CD14-positive monocyte (primary cell): ENCODE results near the gene RRP8. TPM values are rescaled to one million over a fixed set of nuclear protein-coding genes. Genes with fewer than 3 reads are reported as not detected.

Source experiments
- DNase-seq, 3 donors: peaks; one replicate each; pipeline ENCODE4 v3.0.0-alpha.2; 2011 to 2022
- H2AFZ ChIP-seq: 2 replicates; pipeline ENCODE4 v1.6.0; 2012; ENCODE audit warnings: mild to moderate bottlenecking, low read depth, low read length, inconsistent platforms; ENCODE audit not compliant: insufficient read depth, poor library complexity, severe bottlenecking
- H3K27ac ChIP-seq, 2 donors: 1 replicate in 1 of 2; 2 replicates in 1 of 2; pipeline ENCODE4 v1.5.1; 2012 to 2013; ENCODE audit warnings: low read length in 2 of 2, control low read depth in 1 of 2, inconsistent platforms in 1 of 2, low read depth in 1 of 2, mild to moderate bottlenecking in 1 of 2
- H3K27me3 ChIP-seq, 2 donors: one replicate each; pipeline versions ENCODE4 v1.6.0 to v1.6.1; 2011 to 2013; ENCODE audit warnings: low read length in 2 of 2; ENCODE audit not compliant: control insufficient read depth in 2 of 2, insufficient read depth in 2 of 2
- H3K36me3 ChIP-seq, 2 donors: replicated peaks in 1 of 2; 1 replicate in 1 of 2; 2 replicates in 1 of 2; pipeline versions ENCODE4 v1.5.1 to v1.6.1; 2012 to 2013; ENCODE audit warnings: low read length in 2 of 2, control low read depth in 1 of 2, inconsistent platforms in 1 of 2, mild to moderate bottlenecking in 1 of 2; ENCODE audit not compliant: insufficient read depth in 2 of 2, control insufficient read depth in 1 of 2
- H3K4me1 ChIP-seq, 2 donors: 1 replicate in 1 of 2; 2 replicates in 1 of 2; pipeline versions ENCODE4 v1.5.1 to v1.6.1; 2012 to 2013; ENCODE audit warnings: low read length in 2 of 2, control low read depth in 1 of 2, inconsistent platforms in 1 of 2, mild to moderate bottlenecking in 1 of 2, moderate library complexity in 1 of 2; ENCODE audit not compliant: insufficient read depth in 2 of 2, control insufficient read depth in 1 of 2
- H3K4me2 ChIP-seq: replicated peaks from 2 replicates; pipeline ENCODE3; 2012; ENCODE audit warnings: low read length, moderate library complexity, mild to moderate bottlenecking; ENCODE audit not compliant: poor library complexity, severe bottlenecking; ENCODE audit errors: extremely low read depth
- H3K4me3 ChIP-seq, 3 experiments: fragments of 200-600 bp in 1 of 3; sonication (generic) in 1 of 3; replicated peaks in 1 of 3; 1 replicate in 2 of 3; 2 replicates in 1 of 3; pipeline ENCODE4 v1.5.1; 2011 to 2013; ENCODE audit warnings: low read length in 3 of 3, mild to moderate bottlenecking in 3 of 3, control low read depth in 2 of 3, low read depth in 2 of 3, inconsistent platforms in 1 of 3, moderate library complexity in 1 of 3
- H3K79me2 ChIP-seq: 2 replicates; pipeline ENCODE4 v1.6.0; 2012; ENCODE audit warnings: mild to moderate bottlenecking, control low read depth, inconsistent platforms, low read length, moderate library complexity; ENCODE audit not compliant: insufficient read depth
- H3K9ac ChIP-seq: 2 replicates; pipeline ENCODE4 v1.6.0; 2017; ENCODE audit warnings: low read length, mild to moderate bottlenecking; ENCODE audit not compliant: insufficient read depth, poor library complexity, severe bottlenecking
- H3K9me3 ChIP-seq, 2 donors: replicated peaks in 1 of 2; 1 replicate in 1 of 2; 2 replicates in 1 of 2; pipeline versions ENCODE4 v1.5.1 to v1.6.1; 2012 to 2013; ENCODE audit warnings: low read length in 2 of 2, control low read depth in 1 of 2; ENCODE audit not compliant: control insufficient read depth in 1 of 2, insufficient read depth in 1 of 2
- H4K20me1 ChIP-seq: 2 replicates; pipeline ENCODE4 v1.6.0; 2012; ENCODE audit warnings: mild to moderate bottlenecking, low read length, control low read depth, moderate library complexity; ENCODE audit not compliant: insufficient read depth
- H3K27ac Mint-ChIP-seq, 7 donors: one replicate each; pipeline ENCODE4 v1.8.0; 2020; ENCODE audit warnings: mild to moderate bottlenecking in 7 of 7, mixed read lengths in 7 of 7, moderate library complexity in 6 of 7, inconsistent platforms in 2 of 7
- H3K27me3 Mint-ChIP-seq, 3 donors: one replicate each; pipeline ENCODE4 v1.8.0; 2021 to 2022; ENCODE audit warnings: low read depth in 3 of 3, mild to moderate bottlenecking in 3 of 3, mixed read lengths in 3 of 3, moderate library complexity in 3 of 3, inconsistent platforms in 1 of 3
- H3K36me3 Mint-ChIP-seq, 2 donors: one replicate each; pipeline ENCODE4 v1.8.0; 2020; ENCODE audit warnings: mixed read lengths in 2 of 2, inconsistent platforms in 1 of 2, mild to moderate bottlenecking in 1 of 2
- H3K4me1 Mint-ChIP-seq: one replicate; pipeline ENCODE4 v1.8.0; 2020; ENCODE audit warnings: mild to moderate bottlenecking, mixed read lengths
- H3K4me3 Mint-ChIP-seq, 2 donors: one replicate each; pipeline ENCODE4 v1.8.0; 2020; ENCODE audit warnings: mild to moderate bottlenecking in 2 of 2, mixed read lengths in 2 of 2, moderate library complexity in 1 of 2
- H3K9me3 Mint-ChIP-seq, 7 donors: one replicate each; pipeline ENCODE4 v1.8.0; 2020 to 2022; ENCODE audit warnings: mixed read lengths in 7 of 7, mild to moderate bottlenecking in 6 of 7, moderate library complexity in 6 of 7, inconsistent platforms in 2 of 7
- WGBS: methylation state at CpG from one replicate; pipeline ENCODE4 v1.1.5; 2013; ENCODE audit warnings: missing lambda C conversion rate; ENCODE audit not compliant: insufficient coverage; 5-methylcytosine and 5-hydroxymethylcytosine counted together
- intact Hi-C, 2 donors: fragments of 100-400 bp; cut with micrococcal nuclease; formaldehyde crosslinking; loops; one replicate each; pipeline versions ENCODE4 v1.15.0 to v1.15.1; 2023
- polyA plus RNA-seq, 3 donors: library from polyadenylated mRNA; depleted of rRNA in 1 of 3; unstranded in 2 of 3; stranded (reverse) in 1 of 3; fragments of 300-500 nt in 2 of 3; fragments of >200 nt in 1 of 3; fragmentation: Illumina TruSeq in 2 of 3; gene quantifications; 1 replicate in 2 of 3; 2 replicates in 1 of 3; pipeline ENCODE4 v1.2.3, GENCODE V29; 2012 to 2021
- TF ChIP-seq, protein P1 (sequence below): fragments of 200-600 bp; IDR thresholded peaks from one replicate; pipeline ENCODE4 v1.8.0; 2022; ENCODE audit warnings: antibody characterized with exemption, mild to moderate bottlenecking

The RRP8 gene
- polyA plus RNA-seq, 3 donors = 7.2 to 14.1 (median 11.9) TPM

- Mint-ChIP-seq H3K9me3 (peaks cover 0 to 1% (median 0%) of the 10 kb centered on the region in 7 donors), H3K27ac (no peak overlapping the region), H3K4me3 (no peak overlapping the region), H3K27me3 (no peaks in the 10 kb centered on the region), H3K36me3 (peaks cover 39 to 60% of the 10 kb centered on the region in 2 donors), H3K4me1 (peaks cover 5% of the 10 kb centered on the region)
- H4K20me1 ChIP-seq = peaks cover 65% of the 10 kb centered on the region
- peak overlapping the region; percentile 89 for H3K4me2 ChIP-seq
- peak in 2 of 3 donors; percentile 26 to 38 for DNase-seq
- TF ChIP-seq, protein P1, sequence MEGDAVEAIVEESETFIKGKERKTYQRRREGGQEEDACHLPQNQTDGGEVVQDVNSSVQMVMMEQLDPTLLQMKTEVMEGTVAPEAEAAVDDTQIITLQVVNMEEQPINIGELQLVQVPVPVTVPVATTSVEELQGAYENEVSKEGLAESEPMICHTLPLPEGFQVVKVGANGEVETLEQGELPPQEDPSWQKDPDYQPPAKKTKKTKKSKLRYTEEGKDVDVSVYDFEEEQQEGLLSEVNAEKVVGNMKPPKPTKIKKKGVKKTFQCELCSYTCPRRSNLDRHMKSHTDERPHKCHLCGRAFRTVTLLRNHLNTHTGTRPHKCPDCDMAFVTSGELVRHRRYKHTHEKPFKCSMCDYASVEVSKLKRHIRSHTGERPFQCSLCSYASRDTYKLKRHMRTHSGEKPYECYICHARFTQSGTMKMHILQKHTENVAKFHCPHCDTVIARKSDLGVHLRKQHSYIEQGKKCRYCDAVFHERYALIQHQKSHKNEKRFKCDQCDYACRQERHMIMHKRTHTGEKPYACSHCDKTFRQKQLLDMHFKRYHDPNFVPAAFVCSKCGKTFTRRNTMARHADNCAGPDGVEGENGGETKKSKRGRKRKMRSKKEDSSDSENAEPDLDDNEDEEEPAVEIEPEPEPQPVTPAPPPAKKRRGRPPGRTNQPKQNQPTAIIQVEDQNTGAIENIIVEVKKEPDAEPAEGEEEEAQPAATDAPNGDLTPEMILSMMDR = no peak
- peaks cover 43 to 45% of the 10 kb centered on the region in 2 donors for H3K36me3 ChIP-seq
- H3K4me1 ChIP-seq = peaks cover 53 to 59% of the 10 kb centered on the region in 2 donors
- peaks cover 97% of the 10 kb centered on the region for H3K79me2 ChIP-seq
- peak overlapping the region; percentile 80 for H3K9ac ChIP-seq
- peak overlapping the region; percentile 74 to 90 for H3K27ac ChIP-seq
- peak overlapping the region; percentile 89 for H2AFZ ChIP-seq
- H3K9me3 ChIP-seq = no peaks in the 10 kb centered on the region
- intact Hi-C loops = loop anchor here (5.0 to 10.0 kb wide), 5 partner anchors 33 to 119 kb away; partner anchors contain the start of genes MRPL17 (in 2 of the 2), ARFIP2 (in 1 of the 2) and TIMM10B (in 1 of the 2)
- under 1% methylated on average over 17 of the region's 20 CpGs for WGBS
- H3K27me3 ChIP-seq = no peaks in the 10 kb centered on the region
- peak overlapping the region; percentile 70 to 96 (median 93) for H3K4me3 ChIP-seq
Measured at GRCh38 chr11:6604081-6604626, 738 bp upstream of the RRP8 start.

GRCh38 chr11:6602096-6602940 lies 1.1 kb downstream of the RRP8 start:
- Histone ChIP-seq H3K4me2 (peak overlapping the region; percentile 89), H3K9ac (peak overlapping the region; percentile 80), H3K9me3 (no peaks in the 10 kb centered on the region), H3K36me3 (peaks cover 38 to 45% of the 10 kb centered on the region in 2 donors), H4K20me1 (peaks cover 51% of the 10 kb centered on the region), H3K4me1 (peaks cover 47 to 51% of the 10 kb centered on the region in 2 donors), H3K27ac (peak overlapping the region in 1 of 2 donors; percentile 90), H2AFZ (peak overlapping the region; percentile 89), H3K27me3 (no peaks in the 10 kb centered on the region), H3K4me3 (peak overlapping the region; percentile 70 to 96 (median 93)), H3K79me2 (peaks cover 90% of the 10 kb centered on the region)
- peak overlapping the region in 6 of 7 donors; percentile 63 to 78 (median 76) for H3K27ac Mint-ChIP-seq
- TF ChIP-seq, protein P1 = no peak
- intact Hi-C loops = loop anchor here (2.0 to 10.0 kb wide), 6 partner anchors 16 to 118 kb away; partner anchors contain the start of genes MRPL17 (in 2 of the 2), ARFIP2 (in 1 of the 2), TIMM10B (in 1 of the 2) and TPP1 (in 1 of the 2)
- H3K27me3 Mint-ChIP-seq = peaks cover 0 to 2% (median 0%) of the 10 kb centered on the region in 3 donors
- H3K4me1 Mint-ChIP-seq = peaks cover 2% of the 10 kb centered on the region
- peak in 1 of 3 donors; percentile 1 for DNase-seq
- peaks cover 0 to 1% (median 0%) of the 10 kb centered on the region in 7 donors for H3K9me3 Mint-ChIP-seq
- no peak overlapping the region for H3K4me3 Mint-ChIP-seq
- peaks cover 38 to 60% of the 10 kb centered on the region in 2 donors for H3K36me3 Mint-ChIP-seq
- 62% methylated on average over 2 of the region's 7 CpGs for WGBS
